PC-9 (cell line): Measurements from ENCODE around the gene ANGPTL3.

ENCODE experiments used
- EZH2 ChIP-seq: fragments of 200-600 bp; sonication (generic); IDR thresholded peaks from 2 replicates; pipeline ENCODE4 v1.8.0; 2017; ENCODE audit warnings: antibody characterized with exemption, low read depth
- TF ChIP-seq, protein P1 (sequence below): fragments of 200-600 bp; sonication (generic); conservative IDR thresholded peaks from 2 replicates; pipeline ENCODE4 v1.6.1; 2017; ENCODE audit warnings: mixed run types, antibody characterized with exemption, mild to moderate bottlenecking, moderate library complexity

DNA sequence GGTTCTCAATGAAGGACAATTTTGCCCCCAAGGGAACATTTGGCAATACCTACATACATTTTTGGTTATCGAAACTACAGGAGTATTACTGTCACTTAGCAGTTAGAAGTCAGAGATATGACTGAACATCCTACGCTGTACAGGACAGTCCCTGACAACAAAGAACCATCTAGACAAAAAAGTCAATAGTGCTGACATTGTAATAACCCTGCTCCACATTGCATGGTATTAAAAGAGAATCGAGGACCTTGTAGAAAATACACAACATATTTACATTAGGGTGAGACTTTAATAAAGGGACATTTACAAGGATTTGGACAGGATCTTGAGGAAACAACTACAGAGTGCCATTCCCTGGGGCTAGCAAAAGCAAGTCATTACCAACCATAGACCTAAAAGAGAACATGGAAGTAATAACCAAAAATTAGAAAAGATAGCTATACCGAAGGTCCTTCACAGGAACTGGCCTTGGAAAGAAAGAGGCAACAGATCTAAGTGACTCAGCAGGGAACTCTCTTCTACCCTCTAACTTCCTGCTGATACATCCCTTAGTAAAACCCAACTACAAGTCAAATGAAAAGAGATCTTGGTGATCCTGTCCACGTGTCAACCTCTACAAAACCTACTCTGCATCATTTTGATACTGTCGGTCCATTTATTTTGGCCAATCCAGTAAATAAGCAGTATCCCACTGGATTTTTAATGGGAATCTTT lies 40.2 kb downstream of the ANGPTL3 start:
- TF ChIP-seq, protein P1, sequence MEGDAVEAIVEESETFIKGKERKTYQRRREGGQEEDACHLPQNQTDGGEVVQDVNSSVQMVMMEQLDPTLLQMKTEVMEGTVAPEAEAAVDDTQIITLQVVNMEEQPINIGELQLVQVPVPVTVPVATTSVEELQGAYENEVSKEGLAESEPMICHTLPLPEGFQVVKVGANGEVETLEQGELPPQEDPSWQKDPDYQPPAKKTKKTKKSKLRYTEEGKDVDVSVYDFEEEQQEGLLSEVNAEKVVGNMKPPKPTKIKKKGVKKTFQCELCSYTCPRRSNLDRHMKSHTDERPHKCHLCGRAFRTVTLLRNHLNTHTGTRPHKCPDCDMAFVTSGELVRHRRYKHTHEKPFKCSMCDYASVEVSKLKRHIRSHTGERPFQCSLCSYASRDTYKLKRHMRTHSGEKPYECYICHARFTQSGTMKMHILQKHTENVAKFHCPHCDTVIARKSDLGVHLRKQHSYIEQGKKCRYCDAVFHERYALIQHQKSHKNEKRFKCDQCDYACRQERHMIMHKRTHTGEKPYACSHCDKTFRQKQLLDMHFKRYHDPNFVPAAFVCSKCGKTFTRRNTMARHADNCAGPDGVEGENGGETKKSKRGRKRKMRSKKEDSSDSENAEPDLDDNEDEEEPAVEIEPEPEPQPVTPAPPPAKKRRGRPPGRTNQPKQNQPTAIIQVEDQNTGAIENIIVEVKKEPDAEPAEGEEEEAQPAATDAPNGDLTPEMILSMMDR = no peak
- TF ChIP-seq EZH2 = no peak
